Heart left ventricle (tissue), 13 donors: ENCODE data around the gene SFTPD.

Experiments
- POLR2A ChIP-seq, 2 donors: fragments of 450-650 bp; IDR thresholded peaks; one replicate each; pipeline ENCODE4 v1.6.1; 2017; ENCODE audit warnings: antibody characterized with exemption in 2 of 2, mild to moderate bottlenecking in 2 of 2, moderate library complexity in 2 of 2
- TF ChIP-seq, protein P1 (sequence below), 12 donors: fragments of 200-600 bp; sonication (generic) in 4 of 12; IDR thresholded peaks; one replicate each; pipeline versions ENCODE4 v1.5.0 to v1.8.0; 2018 to 2022; ENCODE audit warnings: antibody characterized with exemption in 12 of 12, mild to moderate bottlenecking in 5 of 12
- donor health status: ischemic (EF 13 %, LVEDD 7.1; RV severe dilation, severe dysfunction).
- donor health status: DM: no; HTN: yes; CAD: no.
- donor health status: DM: no; HTN: no; CAD: no.
- donor health status: ischemic (EF 25% LVEDD 6.9; RV normal size, moderate dysfunction).
- donor health status: ischemic (EF 25% LVEDD 5.7; RV mildly dilated, moderate dysfunction).
- donor health status: ischemic (EF 35%, LVEDD 5.7; RV mildly dilated, moderate dysfunction).
- donor health status: nonischemic (EF 11% LVEDD 7.7; RV severe dilation, severe dysfunction).
- donor health status: DM: yes; HTN: yes; CAD: no.
- donor health status: PGD.
- donor health status: ischemic (EF 29% LVEDD 5.4; RV normal size, mild dysfunction).
- donor health status: nonischemic (EF 23%, LVEDD 6.1; RV moderate dilation, normal function).

DNA sequence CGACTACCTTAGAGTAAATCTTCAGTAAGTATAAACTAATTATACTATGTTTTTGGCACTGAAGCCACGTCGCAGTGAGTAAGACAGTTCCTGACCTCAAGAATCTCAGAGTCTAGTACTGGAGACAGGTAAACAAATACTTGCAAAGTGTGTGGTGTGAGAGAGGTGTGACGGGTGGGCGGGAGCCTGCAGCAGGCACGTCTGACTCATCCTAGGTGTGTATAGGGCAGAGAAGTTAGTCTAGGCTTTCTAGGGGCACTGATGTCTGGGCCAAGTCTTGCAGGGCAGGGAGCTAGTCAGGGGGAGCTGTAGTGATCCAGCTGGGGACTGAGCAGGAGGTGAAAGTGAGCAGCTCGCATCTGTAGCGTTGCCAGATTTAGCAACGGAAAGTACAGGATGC is 35.9 kb upstream of the SFTPD start:
- TF ChIP-seq, protein P1, sequence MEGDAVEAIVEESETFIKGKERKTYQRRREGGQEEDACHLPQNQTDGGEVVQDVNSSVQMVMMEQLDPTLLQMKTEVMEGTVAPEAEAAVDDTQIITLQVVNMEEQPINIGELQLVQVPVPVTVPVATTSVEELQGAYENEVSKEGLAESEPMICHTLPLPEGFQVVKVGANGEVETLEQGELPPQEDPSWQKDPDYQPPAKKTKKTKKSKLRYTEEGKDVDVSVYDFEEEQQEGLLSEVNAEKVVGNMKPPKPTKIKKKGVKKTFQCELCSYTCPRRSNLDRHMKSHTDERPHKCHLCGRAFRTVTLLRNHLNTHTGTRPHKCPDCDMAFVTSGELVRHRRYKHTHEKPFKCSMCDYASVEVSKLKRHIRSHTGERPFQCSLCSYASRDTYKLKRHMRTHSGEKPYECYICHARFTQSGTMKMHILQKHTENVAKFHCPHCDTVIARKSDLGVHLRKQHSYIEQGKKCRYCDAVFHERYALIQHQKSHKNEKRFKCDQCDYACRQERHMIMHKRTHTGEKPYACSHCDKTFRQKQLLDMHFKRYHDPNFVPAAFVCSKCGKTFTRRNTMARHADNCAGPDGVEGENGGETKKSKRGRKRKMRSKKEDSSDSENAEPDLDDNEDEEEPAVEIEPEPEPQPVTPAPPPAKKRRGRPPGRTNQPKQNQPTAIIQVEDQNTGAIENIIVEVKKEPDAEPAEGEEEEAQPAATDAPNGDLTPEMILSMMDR (IDR thresholded peaks at IDR 0.05) = no peak
- TF ChIP-seq POLR2A (IDR thresholded peaks at IDR 0.05) = no peak
